GOT3 (cell line): ENCODE measurements around the gene AIP.
A peak's percentile ranks its signal among the peaks of the same experiment; 100 is the strongest.

Source experiments
- DNase-seq: peaks from one replicate; lab custom pipeline; 2025; ENCODE audit warnings: mixed read lengths; lab: John Stamatoyannopoulos, UW

AIP gene

GRCh38 chr11:67493548-67494370 lies 10.9 kb downstream of the AIP start:
- DNase-seq = no peak

- DNase-seq = no peak
These were observed 11.8 kb downstream of the AIP start for GRCh38 chr11:67494371-67495233.

GRCh38 chr11:67495234-67496005 lies 12.6 kb downstream of the AIP start:
- DNase-seq = no peak

- DNase-seq = no peak
These were observed 13.3 kb downstream of the AIP start for GRCh38 chr11:67496113-67496512.

GRCh38 chr11:67497656-67498291 lies 14.9 kb downstream of the AIP start:
- no peak for DNase-seq

GRCh38 chr11:67498544-67498972 lies 15.7 kb downstream of the AIP start:
- no peak for DNase-seq

- DNase-seq = no peak
These were observed 17.1 kb downstream of the AIP start for GRCh38 chr11:67499808-67500483.

- DNase-seq = no peak
These were observed 17.6 kb downstream of the AIP start for GRCh38 chr11:67500484-67500821.

GRCh38 chr11:67500831-67501715 lies 18.2 kb downstream of the AIP start:
- no peak for DNase-seq

- DNase-seq = no peak
These were observed 19.0 kb downstream of the AIP start for GRCh38 chr11:67501854-67502253.

- no peak for DNase-seq
These were observed 19.6 kb downstream of the AIP start for GRCh38 chr11:67502328-67502979.

- DNase-seq = no peak
These were observed 20.5 kb downstream of the AIP start for GRCh38 chr11:67503119-67504004.

GRCh38 chr11:67504005-67504949 lies 21.5 kb downstream of the AIP start:
- DNase-seq = no peak

GRCh38 chr11:67504950-67505581 lies 22.2 kb downstream of the AIP start, which contains the start of gene PITPNM1:
Gene PITPNM1, minus strand, starts transcription at chr11:67505363. Its CDS starts 1,183 bp downstream, at chr11:67504180.
- DNase-seq = no peak

GRCh38 chr11:67505605-67506396 lies 23.0 kb downstream of the AIP start:
- DNase-seq = peak; percentile 84

GRCh38 chr11:67506426-67507051 lies 23.7 kb downstream of the AIP start:
- DNase-seq = no peak
